T-helper 2 cell (primary cell): ENCODE results near the gene REC114.

Source experiments
- DNase-seq, 5 experiments: peaks; one replicate each; pipeline versions ENCODE4 v3.0.0 to v3.0.0-alpha.2; 2012 to 2022

REC114 gene

GRCh38 chr15:73582851-73583379, 140.0 kb downstream of the REC114 start:
- no peak for DNase-seq

GRCh38 chr15:73583544-73583943, 140.6 kb downstream of the REC114 start:
- peak in 1 of 5 experiments; percentile 61 for DNase-seq

- peak in 1 of 5 experiments; percentile 57 for DNase-seq
These were observed 141.9 kb downstream of the REC114 start for GRCh38 chr15:73584699-73585420.

- no peak for DNase-seq
These were observed 143.1 kb downstream of the REC114 start for GRCh38 chr15:73585871-73586654.

GRCh38 chr15:73589766-73590165, 146.8 kb downstream of the REC114 start:
- DNase-seq = no peak

- no peak for DNase-seq
These were observed 147.3 kb downstream of the REC114 start for GRCh38 chr15:73590263-73590662.

- DNase-seq = no peak
These were observed 150.5 kb downstream of the REC114 start for GRCh38 chr15:73593304-73594074.

- DNase-seq = no peak
These were observed 151.1 kb downstream of the REC114 start for GRCh38 chr15:73594109-73594508.

- DNase-seq = no peak
These were observed 153.2 kb downstream of the REC114 start for GRCh38 chr15:73596174-73596573.

- DNase-seq = no peak
These were observed 154.2 kb downstream of the REC114 start for GRCh38 chr15:73597036-73597638.

- DNase-seq = no peak
These were observed 155.7 kb downstream of the REC114 start for GRCh38 chr15:73598530-73599160.

- no peak for DNase-seq
These were observed 157.0 kb downstream of the REC114 start for GRCh38 chr15:73599934-73600333.

GRCh38 chr15:73600413-73601335, 157.7 kb downstream of the REC114 start:
- no peak for DNase-seq

GRCh38 chr15:73601451-73602445, 158.8 kb downstream of the REC114 start:
- DNase-seq = no peak

- DNase-seq = no peak
These were observed 159.5 kb downstream of the REC114 start for GRCh38 chr15:73602446-73602843.

- no peak for DNase-seq
These were observed 160.0 kb downstream of the REC114 start for GRCh38 chr15:73602992-73603391.

- DNase-seq = no peak
These were observed 161.5 kb downstream of the REC114 start for GRCh38 chr15:73604477-73604876.

GRCh38 chr15:73605759-73606436, 162.9 kb downstream of the REC114 start:
- no peak for DNase-seq

GRCh38 chr15:73607405-73607804, 164.4 kb downstream of the REC114 start:
- no peak for DNase-seq
